ENCODE measurements around the gene TTI1.

The TTI1 gene

DNA sequence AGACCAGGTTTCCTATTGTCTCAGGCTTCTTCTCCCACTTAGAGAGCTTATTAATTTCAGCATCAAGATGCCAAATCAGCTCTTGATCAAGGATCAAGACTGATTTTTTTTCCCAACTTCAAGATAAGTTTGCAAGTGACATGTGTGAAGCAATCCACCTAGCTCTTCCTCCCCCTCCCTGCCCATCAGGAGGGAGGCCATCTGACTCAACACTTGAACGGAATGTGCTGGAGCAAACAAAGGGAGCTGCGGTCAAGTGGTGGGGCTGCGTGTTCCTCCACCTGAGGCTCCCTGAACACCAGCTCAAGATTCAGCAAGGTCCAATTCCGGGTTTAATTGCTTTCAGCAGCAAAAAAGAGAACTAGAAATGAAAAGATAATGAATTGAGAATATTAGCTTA, 38.7 kb downstream of the TTI1 start:
- TF ChIP-seq SPI1 (IDR thresholded peaks at IDR 0.05; ENCODE audit: low read depth, low read length) = no peak
- TF ChIP-seq PAX5 (IDR thresholded peaks at IDR 0.05; ENCODE audit: insufficient read depth, low read length, severe bottlenecking) = no peak
- TF ChIP-seq POLR2AphosphoS5 (IDR thresholded peaks at IDR 0.05; ENCODE audit: low read depth, low read length) = no peak
- TF ChIP-seq TAF1 (IDR thresholded peaks at IDR 0.05; ENCODE audit: low read depth, low read length) = no peak
- TF ChIP-seq POU2F2 (IDR thresholded peaks at IDR 0.05; ENCODE audit: low read depth, low read length) = no peak
- no peak for TF ChIP-seq POLR2A (IDR thresholded peaks at IDR 0.05; ENCODE audit: low read depth, low read length)
- no peak for DNase-seq (ENCODE audit: insufficient read length, low spot score)
- no peak for FAIRE-seq

DNA sequence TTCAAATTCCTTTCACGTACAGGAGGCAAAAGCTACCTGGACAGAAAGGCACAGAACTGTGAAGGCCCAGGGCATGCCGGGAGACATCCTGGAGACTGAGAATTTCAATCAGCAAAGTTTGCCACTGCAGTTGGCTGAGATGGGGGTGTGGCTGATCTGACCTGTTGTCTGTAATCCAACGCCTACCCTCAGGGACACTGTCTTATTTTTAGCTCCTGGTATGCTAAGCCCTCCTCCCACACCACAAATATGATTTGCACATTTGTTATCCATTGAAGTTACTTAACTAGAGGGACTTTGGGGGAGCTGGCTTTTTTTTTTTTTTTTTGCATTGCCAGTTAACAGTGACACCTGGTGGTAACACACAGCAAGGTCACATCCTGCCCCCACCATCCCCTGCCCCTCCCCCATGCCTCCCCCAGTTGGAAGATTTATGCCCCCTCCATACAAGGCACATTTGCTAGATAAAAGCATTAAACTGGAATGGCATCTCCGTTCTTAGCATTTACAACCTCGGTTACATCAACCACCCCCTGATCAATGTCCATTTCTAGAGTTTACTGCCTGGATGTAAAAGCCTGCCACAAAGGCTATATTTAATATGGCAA, 40.4 kb downstream of the TTI1 start:
- FAIRE-seq = no peak
- peak; percentile 31 for DNase-seq (ENCODE audit: insufficient read length, low spot score)
- TF ChIP-seq PAX5 (IDR thresholded peaks at IDR 0.05; ENCODE audit: insufficient read depth, low read length, severe bottlenecking) (no peak), SPI1 (IDR thresholded peaks at IDR 0.05; ENCODE audit: low read depth, low read length) (no peak), POU2F2 (IDR thresholded peaks at IDR 0.05; ENCODE audit: low read depth, low read length) (no peak), TAF1 (IDR thresholded peaks at IDR 0.05; ENCODE audit: low read depth, low read length) (no peak), POLR2AphosphoS5 (IDR thresholded peaks at IDR 0.05; ENCODE audit: low read depth, low read length) (no peak), POLR2A (IDR thresholded peaks at IDR 0.05; ENCODE audit: low read depth, low read length) (no peak)

DNA sequence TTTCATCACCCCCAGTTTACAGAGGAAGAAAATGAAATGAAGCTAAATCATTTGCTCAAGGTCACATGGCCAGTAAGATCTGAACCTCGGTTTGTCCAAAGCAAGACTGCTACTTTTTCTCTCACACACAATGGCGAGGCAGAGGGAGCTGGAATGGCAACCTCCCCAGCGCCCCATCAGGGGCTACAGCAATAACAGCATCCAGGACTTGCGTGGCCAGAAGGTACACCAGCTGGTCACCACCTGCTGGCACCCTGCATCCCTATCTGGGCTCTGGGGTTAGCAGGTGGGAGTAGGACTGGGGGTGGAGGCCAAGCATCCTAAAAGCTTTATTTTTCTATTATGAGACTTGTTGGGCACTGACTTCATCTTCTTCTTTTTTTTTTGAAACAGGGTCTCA, 41.3 kb downstream of the TTI1 start:
- FAIRE-seq (no peak), DNase-seq (ENCODE audit: insufficient read length, low spot score) (no peak)
- TF ChIP-seq POU2F2 (IDR thresholded peaks at IDR 0.05; ENCODE audit: low read depth, low read length) (no peak), POLR2A (IDR thresholded peaks at IDR 0.05; ENCODE audit: low read depth, low read length) (no peak), PAX5 (IDR thresholded peaks at IDR 0.05; ENCODE audit: insufficient read depth, low read length, severe bottlenecking) (no peak), POLR2AphosphoS5 (IDR thresholded peaks at IDR 0.05; ENCODE audit: low read depth, low read length) (no peak), SPI1 (IDR thresholded peaks at IDR 0.05; ENCODE audit: low read depth, low read length) (no peak), TAF1 (IDR thresholded peaks at IDR 0.05; ENCODE audit: low read depth, low read length) (no peak)

DNA sequence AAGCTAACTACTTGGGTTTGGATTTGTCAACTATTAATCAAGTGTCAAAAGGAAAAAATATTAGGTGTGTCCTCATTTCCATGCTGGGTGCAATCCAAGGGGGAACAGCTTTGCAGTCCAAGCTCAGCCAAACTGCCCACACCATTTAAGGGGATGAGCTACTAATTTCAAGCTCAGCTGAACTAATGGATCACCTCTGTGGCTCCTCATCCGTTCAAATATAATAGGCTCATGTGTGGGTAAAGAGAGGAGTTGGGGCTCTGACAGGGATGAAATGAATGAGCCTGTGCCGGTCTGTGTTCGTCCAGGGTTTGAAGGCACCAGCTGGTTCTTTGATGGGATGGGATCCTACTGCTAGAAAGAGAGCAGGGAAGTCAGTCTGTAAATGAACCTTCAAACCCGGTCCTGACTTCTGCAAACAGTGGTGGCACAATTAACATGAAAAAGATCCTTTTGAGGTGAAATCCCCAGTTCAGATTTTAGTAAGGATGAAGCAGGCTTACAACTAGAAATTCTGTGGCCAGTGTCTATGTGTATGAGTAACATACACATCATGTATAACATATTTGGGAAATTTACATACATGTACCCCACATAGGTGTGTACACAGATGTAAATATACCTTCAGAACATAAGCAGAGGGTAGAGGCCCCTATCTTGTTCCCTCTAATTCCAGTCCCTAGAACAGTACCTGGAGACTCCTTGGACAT, 41.9 kb downstream of the TTI1 start:
- peak; percentile 26 for FAIRE-seq
- TF ChIP-seq SPI1 (IDR thresholded peaks at IDR 0.05; ENCODE audit: low read depth, low read length) (0 out of 2 replicates have a peak, but pooled peaks have one; percentile 4), POLR2A (IDR thresholded peaks at IDR 0.05; ENCODE audit: low read depth, low read length) (no peak)
- DNase-seq (ENCODE audit: insufficient read length, low spot score) = no peak

DNA sequence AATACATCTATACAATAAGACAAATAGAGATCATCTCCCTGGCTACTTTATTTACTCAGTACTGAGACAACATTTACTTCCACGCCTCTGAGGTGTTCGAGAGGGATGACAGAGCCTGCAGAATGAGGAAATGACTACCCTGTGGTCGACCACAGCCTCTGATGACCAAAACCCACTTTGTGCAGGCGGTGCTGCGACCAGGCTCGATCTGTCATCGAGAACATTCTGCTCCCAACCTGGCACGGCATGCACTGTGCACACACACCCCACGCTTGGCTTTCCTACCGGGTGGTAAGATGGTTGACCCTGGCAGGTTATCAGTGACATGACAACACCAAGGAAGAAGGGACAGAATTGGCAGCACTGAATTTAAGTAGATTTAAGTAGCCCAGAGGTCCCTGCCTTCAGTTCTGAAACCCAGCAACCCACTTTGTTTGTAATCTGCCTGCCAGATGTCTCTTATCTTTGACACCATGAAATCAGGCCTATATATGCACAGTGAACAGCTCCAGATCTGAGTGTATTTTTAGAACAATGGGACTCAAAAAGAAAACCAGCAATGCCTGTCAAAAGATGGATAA, 42.6 kb downstream of the TTI1 start:
- FAIRE-seq (peak; percentile 92), DNase-seq (ENCODE audit: insufficient read length, low spot score) (peak; percentile 68)
- TF ChIP-seq POLR2A (IDR thresholded peaks at IDR 0.05; ENCODE audit: low read depth, low read length) = no peak
- TF ChIP-seq PAX5 (IDR thresholded peaks at IDR 0.05; ENCODE audit: insufficient read depth, low read length, severe bottlenecking) = peak; percentile 27
- peak; percentile 94 for TF ChIP-seq POU2F2 (IDR thresholded peaks at IDR 0.05; ENCODE audit: low read depth, low read length)
- TF ChIP-seq TAF1 (IDR thresholded peaks at IDR 0.05; ENCODE audit: low read depth, low read length) = no peak
- TF ChIP-seq SPI1 (IDR thresholded peaks at IDR 0.05; ENCODE audit: low read depth, low read length) = peak; percentile 99
- peak; percentile 71; the same call in 1 of the 2 replicates for TF ChIP-seq POLR2AphosphoS5 (IDR thresholded peaks at IDR 0.05; ENCODE audit: low read depth, low read length)

DNA sequence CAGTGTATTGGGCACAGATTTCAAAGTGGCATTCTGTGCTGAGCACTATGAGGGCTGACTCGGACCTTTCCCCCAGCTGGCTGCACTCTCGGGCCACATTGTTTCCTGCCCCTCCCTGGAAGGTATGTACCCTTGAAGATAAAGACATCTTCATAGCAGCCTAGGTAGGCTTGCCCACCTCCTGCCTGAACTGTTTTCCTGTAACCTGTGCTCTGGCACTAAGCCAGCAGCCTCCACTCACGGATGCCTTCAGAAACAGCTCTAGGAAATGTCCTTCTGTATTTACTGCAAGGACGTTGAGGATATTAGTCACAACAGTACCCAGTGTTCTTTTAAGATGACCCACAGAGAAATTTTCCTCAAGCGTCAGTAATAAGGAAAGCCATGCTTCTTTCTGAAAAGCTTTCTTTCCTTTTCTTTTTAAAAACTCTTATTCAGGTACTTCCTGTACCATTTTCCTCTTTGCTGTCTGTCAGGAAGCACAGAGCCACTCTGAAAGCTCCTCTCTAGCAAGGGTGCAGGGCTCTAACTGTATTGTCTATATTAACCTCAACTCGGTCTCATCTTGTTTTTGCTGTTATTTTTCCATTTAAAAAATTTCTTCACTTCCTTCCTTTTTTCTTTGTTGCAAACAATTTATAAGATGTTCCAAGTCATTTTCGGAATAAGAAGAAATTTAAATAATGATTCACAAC, 43.5 kb downstream of the TTI1 start:
- DNase-seq (ENCODE audit: insufficient read length, low spot score) = no peak
- no peak for TF ChIP-seq TAF1 (IDR thresholded peaks at IDR 0.05; ENCODE audit: low read depth, low read length)
- TF ChIP-seq POLR2A (IDR thresholded peaks at IDR 0.05; ENCODE audit: low read depth, low read length) = no peak
- TF ChIP-seq PAX5 (IDR thresholded peaks at IDR 0.05; ENCODE audit: insufficient read depth, low read length, severe bottlenecking) = no peak
- TF ChIP-seq POU2F2 (IDR thresholded peaks at IDR 0.05; ENCODE audit: low read depth, low read length) = no peak
- TF ChIP-seq POLR2AphosphoS5 (IDR thresholded peaks at IDR 0.05; ENCODE audit: low read depth, low read length) = no peak
- no peak for FAIRE-seq

DNA sequence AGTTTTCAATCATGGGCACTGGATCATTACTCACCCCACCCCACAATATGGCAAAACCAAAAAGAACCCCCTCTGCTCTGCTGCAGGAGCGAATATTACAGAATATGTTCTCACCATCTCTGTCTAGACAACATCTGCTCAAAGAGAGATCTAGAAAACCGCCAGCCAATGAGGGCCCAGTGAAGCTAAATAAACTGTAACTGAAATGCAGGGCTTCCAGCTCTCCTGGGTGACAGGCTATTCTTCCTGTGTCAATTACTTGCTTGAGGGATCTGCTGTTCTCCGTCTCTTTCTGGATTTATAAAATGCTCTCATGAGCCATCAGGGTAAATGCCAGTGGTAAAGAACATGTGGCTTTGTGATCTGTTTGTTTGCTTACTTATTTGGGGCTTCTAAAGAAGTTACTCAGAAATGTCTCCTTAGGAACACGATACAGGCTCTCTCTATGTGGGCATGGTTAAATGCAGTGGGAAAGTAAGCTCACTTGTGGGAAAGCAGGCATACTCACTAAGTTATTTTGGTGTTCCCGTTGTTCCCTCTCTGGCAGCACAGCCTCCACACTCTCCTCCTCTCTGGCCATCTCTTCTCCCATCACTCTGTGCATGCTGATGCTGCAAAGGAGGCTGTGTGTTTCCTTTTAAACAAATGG, 44.8 kb downstream of the TTI1 start:
- no peak for FAIRE-seq
- TF ChIP-seq TAF1 (IDR thresholded peaks at IDR 0.05; ENCODE audit: low read depth, low read length) (no peak), POU2F2 (IDR thresholded peaks at IDR 0.05; ENCODE audit: low read depth, low read length) (no peak), PAX5 (IDR thresholded peaks at IDR 0.05; ENCODE audit: insufficient read depth, low read length, severe bottlenecking) (no peak), POLR2AphosphoS5 (IDR thresholded peaks at IDR 0.05; ENCODE audit: low read depth, low read length) (no peak), SPI1 (IDR thresholded peaks at IDR 0.05; ENCODE audit: low read depth, low read length) (no peak), POLR2A (IDR thresholded peaks at IDR 0.05; ENCODE audit: low read depth, low read length) (no peak)
- DNase-seq (ENCODE audit: insufficient read length, low spot score) = no peak

DNA sequence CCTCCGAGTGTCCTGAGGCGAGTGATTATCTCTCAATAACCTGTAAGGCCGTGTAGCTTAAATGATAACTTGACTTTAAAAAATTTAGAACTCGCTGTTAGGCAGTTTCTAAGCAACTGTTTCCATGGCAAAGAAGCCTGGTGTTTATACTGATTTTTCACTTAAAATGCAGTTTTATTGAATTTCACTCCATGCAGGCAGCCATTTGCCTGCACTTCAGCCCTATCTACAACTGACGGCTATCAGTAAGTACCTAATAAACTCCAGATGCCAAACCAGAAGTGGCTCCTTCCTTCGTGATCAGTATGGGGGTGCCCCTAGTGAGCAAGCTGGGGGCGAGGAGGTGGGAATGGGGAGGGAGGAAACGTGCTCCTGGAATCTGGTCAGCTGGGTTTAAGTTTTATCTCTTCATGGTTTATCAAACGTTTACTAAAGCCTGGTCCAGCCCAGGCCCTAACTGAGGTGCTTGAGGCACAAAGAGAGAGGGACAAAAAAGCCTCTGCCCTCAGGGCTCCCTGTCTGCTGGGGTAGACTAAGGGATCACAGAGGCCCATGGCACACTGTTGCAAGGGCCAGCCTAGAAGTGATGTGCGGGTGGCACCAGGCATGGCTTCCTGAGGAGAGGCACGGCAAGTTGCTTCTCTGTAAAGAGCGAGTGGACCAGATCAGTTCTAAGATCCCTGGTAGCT, 45.5 kb downstream of the TTI1 start:
- TF ChIP-seq PAX5 (IDR thresholded peaks at IDR 0.05; ENCODE audit: insufficient read depth, low read length, severe bottlenecking) = no peak
- TF ChIP-seq POU2F2 (IDR thresholded peaks at IDR 0.05; ENCODE audit: low read depth, low read length) = no peak
- no peak for TF ChIP-seq TAF1 (IDR thresholded peaks at IDR 0.05; ENCODE audit: low read depth, low read length)
- no peak for TF ChIP-seq POLR2A (IDR thresholded peaks at IDR 0.05; ENCODE audit: low read depth, low read length)
- TF ChIP-seq POLR2AphosphoS5 (IDR thresholded peaks at IDR 0.05; ENCODE audit: low read depth, low read length) = no peak
- no peak for TF ChIP-seq SPI1 (IDR thresholded peaks at IDR 0.05; ENCODE audit: low read depth, low read length)
- no peak for FAIRE-seq
- DNase-seq (ENCODE audit: insufficient read length, low spot score) = no peak
